ENCODE data around the gene TLR8.

TLR8 gene

GRCh38 chrX:12970691-12971202 lies 64.3 kb downstream of the TLR8 start:
- peak; percentile 21 for DNase-seq

- DNase-seq: no peak
Observed at GRCh38 chrX:12971282-12972003, 65.0 kb downstream of the TLR8 start.

GRCh38 chrX:12972243-12972642 lies 65.8 kb downstream of the TLR8 start:
- no peak for DNase-seq

Data from stimulated activated naive CD4-positive, alpha-beta T cell treated with Interleukin-2 at 50 U/mL for 16 hours (primary cell).